Pancreas (tissue), 10 donors: ENCODE results near the gene PCDHGA5. TPM values are rescaled to one million over a fixed set of nuclear protein-coding genes. Genes with fewer than 3 reads are reported as not detected.
"Not testable (repeated sequence)": the region's sequence is repeated elsewhere in the genome, so short reads cannot be mapped to it uniquely, and the experiment has no call there.

Experiments
- ATAC-seq, 4 donors: fragments of 200-7000 bp; cut with Tn5 transposase; one replicate each; pipeline versions ENCODE4 v1.8.0 to v1.9.1; 2020; ENCODE audit warnings: mild to moderate bottlenecking in 4 of 4, moderate library complexity in 4 of 4
- DNase-seq, 6 donors: peaks; one replicate each; pipeline ENCODE4 v3.0.0-alpha.2; 2020
- FAIRE-seq: peaks from 2 replicates; lab custom pipeline; 2012; peaks lifted over from hg19 to GRCh38; lab: Jason Lieb, UNC
- H3K27ac ChIP-seq, 4 donors: fragments of 200-600 bp; sonication (generic); 1 replicate in 3 of 4; 2 replicates in 1 of 4; pipeline versions ENCODE4 v1.5.0 to v1.8.0; 2020
- H3K27me3 ChIP-seq, 4 donors: fragments of 200-600 bp; one replicate each; pipeline ENCODE4 v1.8.0; 2021
- H3K36me3 ChIP-seq, 3 donors: fragments of 200-600 bp; sonication (generic) in 1 of 3; one replicate each; pipeline versions ENCODE4 v1.5.0 to v1.8.0; 2020 to 2021
- H3K4me1 ChIP-seq, 3 donors: fragments of 200-600 bp; one replicate each; pipeline ENCODE4 v1.8.0; 2021
- H3K4me3 ChIP-seq, 4 donors: fragments of 200-600 bp; sonication (generic) in 2 of 4; one replicate each; pipeline versions ENCODE4 v1.5.0 to v1.8.0; 2020 to 2021
- H3K9me3 ChIP-seq, 4 donors: fragments of 200-600 bp; one replicate each; pipeline ENCODE4 v1.8.0; 2021
- WGBS, 2 donors: extraction: QIAGEN DNeasy Blood & Tissue Kit; methylation state at CpG; one replicate each; pipeline ENCODE4 v1.1.7; 2013; 5-methylcytosine and 5-hydroxymethylcytosine counted together
- intact Hi-C, 3 donors: fragments of 100-400 bp; cut with DNase I; formaldehyde crosslinking; loops; one replicate each; pipeline versions ENCODE4 v1.11.1 to v1.14.2; 2022
- polyA plus RNA-seq, 2 donors: library from polyadenylated mRNA; stranded (reverse); fragments of 200-250 nt; gene quantifications; one replicate each; pipeline ENCODE4 v1.2.3, GENCODE V29; 2013
- total RNA-seq, 6 donors: library from RNA; stranded (reverse); fragmentation: NEBNext Ultra II Directional in 4 of 6; extraction: Animal tissue kit (Norgen Biotek cat#: 25700) in 4 of 6; gene quantifications; one replicate each; pipeline versions ENCODE4 v1.2.1 to v1.2.4, GENCODE V29; 2021 to 2023
- TF ChIP-seq, protein P1 (sequence below), 4 donors: fragments of 200-600 bp; sonication (generic) in 3 of 4; IDR thresholded peaks; one replicate each; pipeline versions ENCODE4 v1.5.0 to v1.8.0; 2021; ENCODE audit warnings: antibody characterized with exemption in 4 of 4
- donor health status: healthy with polysubstance abuse.
- donor health status: DM: no; HTN: no; CAD: no; lungs with moderate emphysema.
- donor health status: DM: no; HTN: no; CAD: no.
- donor health status: control.
- donor health status: control.
- donor health status: Bipolar disorder and iron deficiency.
- donor health status: DM: yes; HTN: yes; CAD: no.
- donor health status: DM: no; HTN: no; CAD: no.
- donor health status: DM: no; HTN: no; CAD: no.
- donor health status: DM: yes; HTN: yes; CAD: no.

The PCDHGA5 gene
- total and polyA plus RNA-seq, 8 donors = 0.40 to 2.1 (median 1.5) TPM

GRCh38 chr5:141384471-141385267, 20.7 kb downstream of the PCDHGA5 start:
- ATAC-seq = no peak
- Histone ChIP-seq H3K4me3 (no peak overlapping the region), H3K36me3 (no peaks in the 10 kb centered on the region), H3K27ac (no peak overlapping the region), H3K27me3 (no peaks in the 10 kb centered on the region), H3K4me1 (no peaks in the 10 kb centered on the region), H3K9me3 (peaks cover 0 to 35% (median under 1%) of the 10 kb centered on the region in 4 donors)
- intact Hi-C loops = loop anchor here in 1 of 3 donors (10.0 kb wide), 1 partner anchor 230 kb away; the partner anchor contains the start of gene PCDHB6
- no peak for DNase-seq
- FAIRE-seq = no peak
- WGBS, 2 donors = 36 to 44% methylated on average over 39 to 43 of the region's 43 CpGs
- TF ChIP-seq, protein P1, sequence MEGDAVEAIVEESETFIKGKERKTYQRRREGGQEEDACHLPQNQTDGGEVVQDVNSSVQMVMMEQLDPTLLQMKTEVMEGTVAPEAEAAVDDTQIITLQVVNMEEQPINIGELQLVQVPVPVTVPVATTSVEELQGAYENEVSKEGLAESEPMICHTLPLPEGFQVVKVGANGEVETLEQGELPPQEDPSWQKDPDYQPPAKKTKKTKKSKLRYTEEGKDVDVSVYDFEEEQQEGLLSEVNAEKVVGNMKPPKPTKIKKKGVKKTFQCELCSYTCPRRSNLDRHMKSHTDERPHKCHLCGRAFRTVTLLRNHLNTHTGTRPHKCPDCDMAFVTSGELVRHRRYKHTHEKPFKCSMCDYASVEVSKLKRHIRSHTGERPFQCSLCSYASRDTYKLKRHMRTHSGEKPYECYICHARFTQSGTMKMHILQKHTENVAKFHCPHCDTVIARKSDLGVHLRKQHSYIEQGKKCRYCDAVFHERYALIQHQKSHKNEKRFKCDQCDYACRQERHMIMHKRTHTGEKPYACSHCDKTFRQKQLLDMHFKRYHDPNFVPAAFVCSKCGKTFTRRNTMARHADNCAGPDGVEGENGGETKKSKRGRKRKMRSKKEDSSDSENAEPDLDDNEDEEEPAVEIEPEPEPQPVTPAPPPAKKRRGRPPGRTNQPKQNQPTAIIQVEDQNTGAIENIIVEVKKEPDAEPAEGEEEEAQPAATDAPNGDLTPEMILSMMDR (IDR thresholded peaks at IDR 0.05) = no peak

- DNase-seq, H3K27me3 ChIP-seq, FAIRE-seq, H3K36me3 ChIP-seq, H3K27ac ChIP-seq, H3K4me1 ChIP-seq: not testable (repeated sequence)
- peak; percentile 60 to 94 (median 82) for ATAC-seq
- WGBS, 2 donors = 6 to 10% methylated on average over 17 to 21 of the region's 40 CpGs
- Histone ChIP-seq H3K4me3 (peak within 1 kb of the TSS in 1 of 4 donors; percentile 7), H3K9me3 (peaks cover 0 to 34% (median 2%) of the 10 kb centered on the region in 4 donors)
- intact Hi-C loops = loop anchor here in 1 of 3 donors (10.0 kb wide), 1 partner anchor 233 kb away; the partner anchor contains the start of gene PCDHB6
Observed at GRCh38 chr5:141387557-141388311, 23.8 kb downstream of the PCDHGA5 start, which contains the start of gene PCDHGB4. PCDHGB4 (plus strand) TSS chr5:141387698; CDS start chr5:141387885, 187 bp downstream.

DNA sequence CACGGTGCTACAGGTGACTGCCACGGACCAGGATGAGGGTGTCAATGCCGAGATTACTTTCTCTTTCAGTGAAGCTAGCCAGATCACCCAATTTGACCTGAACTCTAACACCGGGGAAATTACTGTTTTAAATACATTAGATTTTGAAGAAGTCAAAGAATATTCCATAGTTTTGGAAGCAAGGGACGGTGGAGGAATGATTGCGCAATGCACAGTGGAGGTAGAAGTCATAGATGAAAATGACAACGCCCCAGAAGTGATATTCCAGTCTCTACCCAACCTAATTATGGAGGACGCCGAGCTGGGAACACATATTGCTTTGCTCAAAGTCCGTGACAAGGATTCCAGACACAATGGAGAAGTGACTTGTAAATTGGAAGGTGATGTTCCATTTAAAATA, 24.7 kb downstream of the PCDHGA5 start:
- no peak overlapping the region for H3K27ac ChIP-seq
- 33 to 36% methylated on average over 10 of the region's 10 CpGs for WGBS, 2 donors
- DNase-seq (no peak), FAIRE-seq (no peak), ATAC-seq (no peak)
- H3K4me3 ChIP-seq = no peak overlapping the region
- no peaks in the 10 kb centered on the region for H3K4me1 ChIP-seq
- H3K9me3 ChIP-seq = peaks cover 0 to 44% (median 2%) of the 10 kb centered on the region in 4 donors
- H3K27me3 ChIP-seq = no peaks in the 10 kb centered on the region
- no peaks in the 10 kb centered on the region for H3K36me3 ChIP-seq
- intact Hi-C loops = loop anchor here in 1 of 3 donors (10.0 kb wide), 1 partner anchor 234 kb away; the partner anchor contains the start of gene PCDHB6
- TF ChIP-seq, protein P1 (IDR thresholded peaks at IDR 0.05) = no peak

DNA sequence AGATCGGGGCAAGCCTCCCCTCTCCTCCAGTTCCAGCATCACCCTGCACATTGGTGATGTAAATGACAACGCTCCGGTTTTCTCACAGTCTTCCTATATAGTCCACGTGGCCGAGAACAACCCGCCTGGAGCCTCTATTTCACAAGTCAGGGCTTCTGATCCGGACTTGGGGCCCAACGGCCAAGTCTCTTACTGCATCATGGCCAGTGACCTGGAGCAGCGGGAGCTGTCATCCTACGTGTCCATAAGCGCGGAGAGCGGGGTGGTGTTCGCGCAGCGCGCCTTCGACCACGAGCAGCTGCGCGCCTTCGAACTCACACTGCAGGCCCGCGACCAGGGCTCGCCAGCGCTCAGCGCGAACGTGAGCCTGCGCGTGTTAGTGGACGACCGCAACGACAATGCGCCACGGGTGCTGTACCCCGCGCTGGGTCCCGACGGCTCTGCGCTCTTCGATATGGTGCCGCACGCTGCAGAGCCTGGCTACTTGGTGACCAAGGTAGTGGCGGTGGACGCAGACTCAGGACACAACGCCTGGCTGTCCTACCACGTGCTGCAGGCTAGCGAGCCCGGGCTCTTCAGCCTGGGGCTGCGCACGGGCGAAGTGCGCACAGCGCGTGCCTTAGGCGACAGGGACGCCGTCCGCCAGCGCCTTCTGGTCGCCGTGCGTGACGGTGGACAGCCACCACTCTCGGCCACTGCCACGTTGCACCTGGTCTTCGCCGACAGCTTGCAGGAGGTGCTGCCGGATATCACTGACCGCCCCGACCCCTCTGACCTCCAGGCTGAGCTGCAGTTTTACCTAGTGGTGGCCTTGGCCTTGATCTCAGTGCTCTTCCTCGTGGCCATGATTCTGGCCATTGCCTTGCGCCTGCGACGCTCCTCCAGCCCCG, 25.4 kb downstream of the PCDHGA5 start:
- H3K4me3 ChIP-seq = no peak overlapping the region
- ATAC-seq = no peak
- TF ChIP-seq, protein P1 (IDR thresholded peaks at IDR 0.05) = no peak
- peaks cover 0 to 40% (median 2%) of the 10 kb centered on the region in 4 donors for H3K9me3 ChIP-seq
- DNase-seq = peak in 1 of 6 donors; percentile 26
- no peaks in the 10 kb centered on the region for H3K4me1 ChIP-seq
- H3K27ac ChIP-seq = no peak overlapping the region
- H3K27me3 ChIP-seq = no peaks in the 10 kb centered on the region
- intact Hi-C loops = loop anchor here in 1 of 3 donors (10.0 kb wide), 1 partner anchor 235 kb away; the partner anchor contains the start of gene PCDHB6
- H3K36me3 ChIP-seq = no peaks in the 10 kb centered on the region
- no peak for FAIRE-seq
- 26% methylated on average over 77 of the region's 77 CpGs for WGBS, 2 donors
